OCI-LY1 (cell line): Measurements from ENCODE around the gene UBXN10.
A peak's percentile ranks its signal among the peaks of the same experiment; 100 is the strongest.
"Not testable (repeated sequence)": the region's sequence is repeated elsewhere in the genome, so short reads cannot be mapped to it uniquely, and the experiment has no call there.

Experiments
- H2AFZ ChIP-seq: fragments of 200-600 bp; sonication (generic), shearing (Covaris generic); 2 replicates; pipeline ENCODE4 v1.6.0; 2014; ENCODE audit warnings: antibody characterized with exemption, mild to moderate bottlenecking, low read length
- H3F3A ChIP-seq: fragments of 200-600 bp; sonication (generic), shearing (Covaris generic); 2 replicates; pipeline ENCODE4 v1.6.0; 2014; ENCODE audit warnings: mild to moderate bottlenecking, antibody characterized with exemption, low read length, moderate library complexity; ENCODE audit not compliant: insufficient read depth
- H3K27ac ChIP-seq: fragments of 200-600 bp; sonication (generic); 2 replicates; pipeline ENCODE4 v1.5.1; 2014; ENCODE audit warnings: low read length, mixed run types, mild to moderate bottlenecking, low read depth; ENCODE audit not compliant: poor library complexity, severe bottlenecking
- H3K27me3 ChIP-seq: fragments of 200-600 bp; sonication (generic); 2 replicates; pipeline ENCODE4 v1.6.0; 2014; ENCODE audit warnings: antibody characterized with exemption, mild to moderate bottlenecking, low read length, moderate library complexity; ENCODE audit not compliant: insufficient read depth
- H3K36me3 ChIP-seq: fragments of 200-600 bp; sonication (generic); 2 replicates; pipeline ENCODE4 v1.6.1; 2014; ENCODE audit warnings: mild to moderate bottlenecking, antibody characterized with exemption, low read length, moderate library complexity, mixed read lengths; ENCODE audit not compliant: insufficient read depth
- H3K4me1 ChIP-seq: fragments of 200-600 bp; sonication (generic); 2 replicates; pipeline ENCODE4 v1.5.1; 2014; ENCODE audit warnings: mild to moderate bottlenecking, low read length, moderate library complexity; ENCODE audit not compliant: insufficient read depth, severe bottlenecking
- H3K4me2 ChIP-seq: fragments of 200-600 bp; sonication (generic), shearing (Covaris generic); 2 replicates; pipeline ENCODE4 v1.6.1; 2014; ENCODE audit warnings: low read length
- H3K4me3 ChIP-seq: fragments of 200-600 bp; sonication (generic); 2 replicates; pipeline ENCODE4 v1.5.1; 2014; ENCODE audit warnings: low read length, low read depth, mild to moderate bottlenecking, mixed read lengths; ENCODE audit not compliant: poor library complexity, severe bottlenecking
- H3K79me2 ChIP-seq: fragments of 200-600 bp; shearing (Covaris generic); 2 replicates; pipeline ENCODE4 v1.6.1; 2016; ENCODE audit warnings: mixed run types, low read length, mixed read lengths; ENCODE audit not compliant: insufficient read depth
- H3K9ac ChIP-seq: fragments of 200-600 bp; sonication (generic), shearing (Covaris generic); 2 replicates; pipeline ENCODE4 v1.6.1; 2014; ENCODE audit warnings: mild to moderate bottlenecking, low read length, mixed read lengths
- H3K9me2 ChIP-seq: fragments of 200-600 bp; sonication (generic), shearing (Covaris generic); 2 replicates; pipeline ENCODE4 v1.6.1; 2014; ENCODE audit warnings: low read depth, mild to moderate bottlenecking, low read length, mixed read lengths
- H3K9me3 ChIP-seq: fragments of 200-600 bp; shearing (Covaris generic); 2 replicates; pipeline ENCODE4 v1.6.1; 2014; ENCODE audit warnings: low read length, mixed read lengths
- H4K20me1 ChIP-seq: fragments of 200-600 bp; sonication (generic), shearing (Covaris generic); 2 replicates; pipeline ENCODE4 v1.6.0; 2016; ENCODE audit warnings: mild to moderate bottlenecking, low read length; ENCODE audit not compliant: insufficient read depth
- CTCF ChIP-seq: fragments of 200-600 bp; sonication (generic), shearing (Covaris generic); IDR thresholded peaks from 2 replicates; pipeline ENCODE4 v1.5.1; 2017; ENCODE audit warnings: mild to moderate bottlenecking, antibody characterized with exemption, low read length, moderate library complexity, mixed read lengths
- EZH2 ChIP-seq: fragments of 200-600 bp; sonication (generic), shearing (Covaris generic); IDR thresholded peaks from 2 replicates; pipeline ENCODE4 v1.8.0; 2017; ENCODE audit warnings: borderline replicate concordance, mixed run types, mild to moderate bottlenecking, antibody characterized with exemption, low read length, moderate library complexity, mixed read lengths

The UBXN10 gene

GRCh38 chr1:20212685-20213331 is 26.9 kb downstream of the UBXN10 start:
- Histone ChIP-seq H3K9ac (no peak overlapping the region), H3F3A (no peaks in the 10 kb centered on the region)

GRCh38 chr1:20215716-20216115 is 29.8 kb downstream of the UBXN10 start:
- Histone ChIP-seq H3K27me3 (peaks cover 12% of the 10 kb centered on the region; the same call in 1 of the 2 replicates), H3K4me3 (no peak overlapping the region), H3K36me3 (no peaks in the 10 kb centered on the region), H3K9ac (no peak overlapping the region), H3K27ac (no peak overlapping the region), H2AFZ (no peak overlapping the region), H3K4me2 (no peak overlapping the region), H3K9me2 (no peaks in the 10 kb centered on the region), H3F3A (no peaks in the 10 kb centered on the region), H3K4me1 (peaks cover 12% of the 10 kb centered on the region), H3K79me2 (no peaks in the 10 kb centered on the region), H4K20me1 (no peaks in the 10 kb centered on the region), H3K9me3 (no peaks in the 10 kb centered on the region)
- no peak for TF ChIP-seq CTCF
- no peak for TF ChIP-seq EZH2

More at GRCh38 chr1:20212685-20213331, 26.9 kb downstream of the UBXN10 start:
- Histone ChIP-seq H3K9me2 (no peaks in the 10 kb centered on the region), H3K4me1 (peaks cover 12% of the 10 kb centered on the region), H3K27ac (no peak overlapping the region), H3K79me2 (no peaks in the 10 kb centered on the region), H3K9me3 (no peaks in the 10 kb centered on the region), H2AFZ (no peak overlapping the region), H3K27me3 (peaks cover 7% of the 10 kb centered on the region; the same call in 1 of the 2 replicates), H4K20me1 (no peaks in the 10 kb centered on the region), H3K4me3 (no peak overlapping the region), H3K36me3 (no peaks in the 10 kb centered on the region), H3K4me2 (peak overlapping the region; percentile 28)
- TF ChIP-seq EZH2 (no peak), CTCF (peak; percentile 74)

GRCh38 chr1:20216574-20216973 is 30.7 kb downstream of the UBXN10 start:
- peaks cover 12% of the 10 kb centered on the region; the same call in 1 of the 2 replicates for H3K27me3 ChIP-seq
- TF ChIP-seq EZH2 (no peak), CTCF (peak; percentile 49)

GRCh38 chr1:20219053-20219452 is 33.2 kb downstream of the UBXN10 start:
- H3K36me3 ChIP-seq, H3K9me2 ChIP-seq, H3K4me3 ChIP-seq, H3K27ac ChIP-seq, H3K27me3 ChIP-seq, H3K9me3 ChIP-seq, H4K20me1 ChIP-seq, H3K79me2 ChIP-seq, H2AFZ ChIP-seq, H3K4me2 ChIP-seq, H3K4me1 ChIP-seq, H3K9ac ChIP-seq, H3F3A ChIP-seq: not testable (repeated sequence)

More at GRCh38 chr1:20216574-20216973, 30.7 kb downstream of the UBXN10 start:
- H4K20me1 ChIP-seq = no peaks in the 10 kb centered on the region
- no peaks in the 10 kb centered on the region for H3F3A ChIP-seq
- H3K9me3 ChIP-seq = no peaks in the 10 kb centered on the region
- no peak overlapping the region for H3K4me3 ChIP-seq
- H3K27ac ChIP-seq = no peak overlapping the region
- H3K79me2 ChIP-seq = no peaks in the 10 kb centered on the region
- H3K9ac ChIP-seq = no peak overlapping the region
- no peaks in the 10 kb centered on the region for H3K36me3 ChIP-seq
- no peak overlapping the region for H2AFZ ChIP-seq
- peaks cover 12% of the 10 kb centered on the region for H3K4me1 ChIP-seq
- H3K9me2 ChIP-seq = no peaks in the 10 kb centered on the region
- no peak overlapping the region for H3K4me2 ChIP-seq
